GM23338 (cell line): ENCODE data around the gene HRH3. TPM values are rescaled to one million over a fixed set of nuclear protein-coding genes. Genes with fewer than 3 reads are reported as not detected.

Experiments used
- ATAC-seq: fragments of 200-7000 bp; cut with Tn5 transposase; 3 replicates; pipeline ENCODE4 v1.9.1; 2020
- DNase-seq: peaks from one replicate; pipeline ENCODE4 v3.0.0-alpha.2; 2015; ENCODE audit warnings: low spot score
- H2AFZ ChIP-seq: fragments of 200-600 bp; sonication (generic); 2 replicates; pipeline ENCODE4 v1.8.0; 2016; ENCODE audit warnings: antibody characterized with exemption, mild to moderate bottlenecking, moderate library complexity
- H3F3A ChIP-seq: fragments of 200-600 bp; sonication (generic); replicated peaks from 2 replicates; pipeline ENCODE4 v1.8.0; 2017; ENCODE audit warnings: antibody characterized with exemption, mixed run types, low read depth
- H3K27ac ChIP-seq: fragments of 200-600 bp; sonication (generic); 2 replicates; pipeline ENCODE4 v1.6.1; 2016; ENCODE audit warnings: low read depth
- H3K27me3 ChIP-seq: fragments of 200-600 bp; sonication (generic); 2 replicates; pipeline ENCODE4 v1.8.0; 2016; ENCODE audit warnings: mild to moderate bottlenecking, mixed run types, moderate library complexity; ENCODE audit not compliant: insufficient read depth
- H3K36me3 ChIP-seq: fragments of 200-600 bp; sonication (generic); 2 replicates; pipeline ENCODE4 v1.8.0; 2016; ENCODE audit warnings: mild to moderate bottlenecking; ENCODE audit not compliant: insufficient read depth
- H3K4me1 ChIP-seq: fragments of 200-600 bp; sonication (generic); 2 replicates; pipeline ENCODE4 v1.8.0; 2016; ENCODE audit warnings: mild to moderate bottlenecking, moderate library complexity; ENCODE audit not compliant: insufficient read depth
- H3K4me2 ChIP-seq: fragments of 200-600 bp; sonication (generic); 2 replicates; pipeline ENCODE4 v1.7.1; 2017; ENCODE audit warnings: mixed run types
- H3K4me3 ChIP-seq: fragments of 200-600 bp; sonication (generic); 2 replicates; pipeline ENCODE4 v1.6.1; 2016; ENCODE audit warnings: mixed run types
- H3K79me2 ChIP-seq: fragments of 200-600 bp; sonication (generic); replicated peaks from 2 replicates; pipeline ENCODE4 v1.8.0; 2017; ENCODE audit warnings: mild to moderate bottlenecking; ENCODE audit not compliant: insufficient read depth
- H3K9me2 ChIP-seq: fragments of 200-600 bp; sonication (generic); 2 replicates; pipeline ENCODE4 v1.8.0; 2017; ENCODE audit not compliant: insufficient read depth
- H4K20me1 ChIP-seq: fragments of 200-600 bp; sonication (generic); replicated peaks from 2 replicates; pipeline ENCODE4 v1.8.0; 2017; ENCODE audit warnings: mild to moderate bottlenecking; ENCODE audit not compliant: insufficient read depth
- H3K27ac Mint-ChIP-seq: 2 replicates; pipeline ENCODE4 v1.8.0; 2020; ENCODE audit warnings: inconsistent platforms, mild to moderate bottlenecking, moderate library complexity, mixed read lengths
- H3K27me3 Mint-ChIP-seq: 3 replicates; pipeline ENCODE4 v1.8.0; 2022; ENCODE audit warnings: low read depth, mild to moderate bottlenecking, moderate library complexity, mixed read lengths, inconsistent platforms; ENCODE audit not compliant: insufficient read depth, poor library complexity
- H3K36me3 Mint-ChIP-seq: 3 replicates; pipeline ENCODE4 v1.8.0; 2021; ENCODE audit warnings: low read depth, mild to moderate bottlenecking, inconsistent platforms, moderate library complexity, mixed read lengths
- H3K4me1 Mint-ChIP-seq: 3 replicates; pipeline ENCODE4 v1.8.0; 2020; ENCODE audit warnings: mild to moderate bottlenecking, inconsistent platforms, mixed read lengths
- H3K4me3 Mint-ChIP-seq: 3 replicates; pipeline ENCODE4 v1.8.0; 2021; ENCODE audit warnings: moderate library complexity, mild to moderate bottlenecking, inconsistent platforms, mixed read lengths
- H3K9me3 Mint-ChIP-seq: 3 replicates; pipeline ENCODE4 v1.8.0; 2020; ENCODE audit warnings: moderate library complexity, mild to moderate bottlenecking, inconsistent platforms, mixed read lengths
- CREB1 ChIP-seq: fragments of 250-450 bp; sonication (Bioruptor Pico); IDR thresholded peaks from 2 replicates; pipeline ENCODE4 v1.5.0; 2020; ENCODE audit warnings: low read depth, mild to moderate bottlenecking, moderate library complexity
- EZH2phosphoT487 ChIP-seq: fragments of 200-600 bp; sonication (generic); IDR thresholded peaks from one replicate; pipeline ENCODE4 v1.8.1; 2018; ENCODE audit warnings: antibody characterized with exemption; ENCODE audit not compliant: unreplicated experiment
- JUNB ChIP-seq: IDR thresholded peaks from one replicate; pipeline ENCODE4 v1.6.1; 2016; ENCODE audit warnings: antibody characterized with exemption; ENCODE audit not compliant: unreplicated experiment
- NANOG ChIP-seq: IDR thresholded peaks from 2 replicates; pipeline ENCODE4 v1.6.1; 2016; ENCODE audit warnings: antibody characterized with exemption, borderline replicate concordance
- ZNF114 ChIP-seq: fragments of 250-450 bp; sonication (Bioruptor Pico); IDR thresholded peaks from 2 replicates; pipeline ENCODE4 v1.5.0; 2020; ENCODE audit warnings: mild to moderate bottlenecking, moderate library complexity
- ZNF331 ChIP-seq: fragments of 250-450 bp; sonication (Bioruptor Pico); IDR thresholded peaks from 2 replicates; pipeline ENCODE4 v1.5.0; 2020; ENCODE audit warnings: low read depth, mild to moderate bottlenecking, moderate library complexity
- polyA plus RNA-seq: library from polyadenylated mRNA; unstranded; fragments of >200 nt; fragmentation: Nextera tagmentation; extraction: Ambion mirVana; gene quantifications from 2 replicates; pipeline ENCODE4 v1.2.1, GENCODE V29; 2016
- total RNA-seq: library from RNA; depleted of rRNA; stranded (reverse); fragments of >200 nt; shearing (Covaris generic); gene quantifications from 2 replicates; pipeline ENCODE4 v1.2.3, GENCODE V29; 2014
- TF ChIP-seq, protein P1 (sequence below): IDR thresholded peaks from 2 replicates; pipeline ENCODE4 v1.6.1; 2016; ENCODE audit warnings: antibody characterized with exemption
- TF ChIP-seq, protein P2 (sequence below): IDR thresholded peaks from one replicate; pipeline ENCODE4 v1.6.1; 2018; ENCODE audit warnings: antibody characterized with exemption; ENCODE audit not compliant: unreplicated experiment
- TF ChIP-seq, protein P3 (sequence below): fragments of 250-450 bp; sonication (Bioruptor Pico); IDR thresholded peaks from 2 replicates; pipeline ENCODE4 v1.5.0; 2020; ENCODE audit warnings: mild to moderate bottlenecking, moderate library complexity

The HRH3 gene
- total and polyA plus RNA-seq, 2 experiments from 2014 or later: 1.5 to 5.2 TPM

DNA sequence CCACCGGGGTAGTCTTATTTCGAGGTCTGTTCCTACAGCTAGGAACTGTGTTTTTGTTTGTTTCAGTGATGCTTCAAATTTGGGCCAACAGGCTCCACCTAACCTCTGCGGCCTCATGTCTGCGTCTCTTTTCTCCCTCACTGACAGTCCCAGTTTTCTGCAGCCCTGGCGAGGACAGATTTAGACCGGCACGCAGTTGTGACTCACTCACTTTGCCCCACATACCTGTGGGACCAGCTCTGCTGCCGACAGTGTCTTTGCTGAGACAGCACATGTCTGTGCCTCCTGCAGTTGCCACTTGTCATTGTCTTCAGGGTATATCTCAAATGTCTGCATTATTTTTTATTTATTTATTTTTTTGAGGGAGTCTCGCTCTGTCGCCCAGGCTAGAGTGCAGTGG is 47.5 kb upstream of the HRH3 start:
- peaks cover 50% of the 10 kb centered on the region for H3K36me3 Mint-ChIP-seq
- H3K4me3 Mint-ChIP-seq: no peak overlapping the region
- Histone ChIP-seq H2AFZ (no peak overlapping the region), H3F3A (no peaks in the 10 kb centered on the region), H3K79me2 (no peaks in the 10 kb centered on the region), H3K4me2 (no peak overlapping the region), H3K27me3 (no peaks in the 10 kb centered on the region), H3K9me2 (no peaks in the 10 kb centered on the region), H3K27ac (no peak overlapping the region), H3K4me1 (no peaks in the 10 kb centered on the region), H4K20me1 (no peaks in the 10 kb centered on the region; the same call in 1 of the 2 replicates), H3K36me3 (peaks cover 16% of the 10 kb centered on the region), H3K4me3 (no peak overlapping the region)
- peaks cover 2% of the 10 kb centered on the region for H3K27me3 Mint-ChIP-seq
- DNase-seq (no peak), ATAC-seq (no peak)
- H3K9me3 Mint-ChIP-seq: peaks cover 13% of the 10 kb centered on the region; the same call in 2 of the 3 replicates
- peaks cover 3% of the 10 kb centered on the region; the same call in 1 of the 3 replicates for H3K4me1 Mint-ChIP-seq
- H3K27ac Mint-ChIP-seq: no peak overlapping the region
- TF ChIP-seq NANOG: no peak
- TF ChIP-seq ZNF114 (CRISPR knock-in tag): no peak
- TF ChIP-seq EZH2phosphoT487: no peak
- TF ChIP-seq, protein P1, sequence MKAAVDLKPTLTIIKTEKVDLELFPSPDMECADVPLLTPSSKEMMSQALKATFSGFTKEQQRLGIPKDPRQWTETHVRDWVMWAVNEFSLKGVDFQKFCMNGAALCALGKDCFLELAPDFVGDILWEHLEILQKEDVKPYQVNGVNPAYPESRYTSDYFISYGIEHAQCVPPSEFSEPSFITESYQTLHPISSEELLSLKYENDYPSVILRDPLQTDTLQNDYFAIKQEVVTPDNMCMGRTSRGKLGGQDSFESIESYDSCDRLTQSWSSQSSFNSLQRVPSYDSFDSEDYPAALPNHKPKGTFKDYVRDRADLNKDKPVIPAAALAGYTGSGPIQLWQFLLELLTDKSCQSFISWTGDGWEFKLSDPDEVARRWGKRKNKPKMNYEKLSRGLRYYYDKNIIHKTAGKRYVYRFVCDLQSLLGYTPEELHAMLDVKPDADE: no peak
- no peak for TF ChIP-seq JUNB
- TF ChIP-seq CREB1 (CRISPR knock-in tag): no peak
- TF ChIP-seq, protein P2, sequence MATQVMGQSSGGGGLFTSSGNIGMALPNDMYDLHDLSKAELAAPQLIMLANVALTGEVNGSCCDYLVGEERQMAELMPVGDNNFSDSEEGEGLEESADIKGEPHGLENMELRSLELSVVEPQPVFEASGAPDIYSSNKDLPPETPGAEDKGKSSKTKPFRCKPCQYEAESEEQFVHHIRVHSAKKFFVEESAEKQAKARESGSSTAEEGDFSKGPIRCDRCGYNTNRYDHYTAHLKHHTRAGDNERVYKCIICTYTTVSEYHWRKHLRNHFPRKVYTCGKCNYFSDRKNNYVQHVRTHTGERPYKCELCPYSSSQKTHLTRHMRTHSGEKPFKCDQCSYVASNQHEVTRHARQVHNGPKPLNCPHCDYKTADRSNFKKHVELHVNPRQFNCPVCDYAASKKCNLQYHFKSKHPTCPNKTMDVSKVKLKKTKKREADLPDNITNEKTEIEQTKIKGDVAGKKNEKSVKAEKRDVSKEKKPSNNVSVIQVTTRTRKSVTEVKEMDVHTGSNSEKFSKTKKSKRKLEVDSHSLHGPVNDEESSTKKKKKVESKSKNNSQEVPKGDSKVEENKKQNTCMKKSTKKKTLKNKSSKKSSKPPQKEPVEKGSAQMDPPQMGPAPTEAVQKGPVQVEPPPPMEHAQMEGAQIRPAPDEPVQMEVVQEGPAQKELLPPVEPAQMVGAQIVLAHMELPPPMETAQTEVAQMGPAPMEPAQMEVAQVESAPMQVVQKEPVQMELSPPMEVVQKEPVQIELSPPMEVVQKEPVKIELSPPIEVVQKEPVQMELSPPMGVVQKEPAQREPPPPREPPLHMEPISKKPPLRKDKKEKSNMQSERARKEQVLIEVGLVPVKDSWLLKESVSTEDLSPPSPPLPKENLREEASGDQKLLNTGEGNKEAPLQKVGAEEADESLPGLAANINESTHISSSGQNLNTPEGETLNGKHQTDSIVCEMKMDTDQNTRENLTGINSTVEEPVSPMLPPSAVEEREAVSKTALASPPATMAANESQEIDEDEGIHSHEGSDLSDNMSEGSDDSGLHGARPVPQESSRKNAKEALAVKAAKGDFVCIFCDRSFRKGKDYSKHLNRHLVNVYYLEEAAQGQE: no peak
- TF ChIP-seq ZNF331: no peak
- TF ChIP-seq, protein P3, sequence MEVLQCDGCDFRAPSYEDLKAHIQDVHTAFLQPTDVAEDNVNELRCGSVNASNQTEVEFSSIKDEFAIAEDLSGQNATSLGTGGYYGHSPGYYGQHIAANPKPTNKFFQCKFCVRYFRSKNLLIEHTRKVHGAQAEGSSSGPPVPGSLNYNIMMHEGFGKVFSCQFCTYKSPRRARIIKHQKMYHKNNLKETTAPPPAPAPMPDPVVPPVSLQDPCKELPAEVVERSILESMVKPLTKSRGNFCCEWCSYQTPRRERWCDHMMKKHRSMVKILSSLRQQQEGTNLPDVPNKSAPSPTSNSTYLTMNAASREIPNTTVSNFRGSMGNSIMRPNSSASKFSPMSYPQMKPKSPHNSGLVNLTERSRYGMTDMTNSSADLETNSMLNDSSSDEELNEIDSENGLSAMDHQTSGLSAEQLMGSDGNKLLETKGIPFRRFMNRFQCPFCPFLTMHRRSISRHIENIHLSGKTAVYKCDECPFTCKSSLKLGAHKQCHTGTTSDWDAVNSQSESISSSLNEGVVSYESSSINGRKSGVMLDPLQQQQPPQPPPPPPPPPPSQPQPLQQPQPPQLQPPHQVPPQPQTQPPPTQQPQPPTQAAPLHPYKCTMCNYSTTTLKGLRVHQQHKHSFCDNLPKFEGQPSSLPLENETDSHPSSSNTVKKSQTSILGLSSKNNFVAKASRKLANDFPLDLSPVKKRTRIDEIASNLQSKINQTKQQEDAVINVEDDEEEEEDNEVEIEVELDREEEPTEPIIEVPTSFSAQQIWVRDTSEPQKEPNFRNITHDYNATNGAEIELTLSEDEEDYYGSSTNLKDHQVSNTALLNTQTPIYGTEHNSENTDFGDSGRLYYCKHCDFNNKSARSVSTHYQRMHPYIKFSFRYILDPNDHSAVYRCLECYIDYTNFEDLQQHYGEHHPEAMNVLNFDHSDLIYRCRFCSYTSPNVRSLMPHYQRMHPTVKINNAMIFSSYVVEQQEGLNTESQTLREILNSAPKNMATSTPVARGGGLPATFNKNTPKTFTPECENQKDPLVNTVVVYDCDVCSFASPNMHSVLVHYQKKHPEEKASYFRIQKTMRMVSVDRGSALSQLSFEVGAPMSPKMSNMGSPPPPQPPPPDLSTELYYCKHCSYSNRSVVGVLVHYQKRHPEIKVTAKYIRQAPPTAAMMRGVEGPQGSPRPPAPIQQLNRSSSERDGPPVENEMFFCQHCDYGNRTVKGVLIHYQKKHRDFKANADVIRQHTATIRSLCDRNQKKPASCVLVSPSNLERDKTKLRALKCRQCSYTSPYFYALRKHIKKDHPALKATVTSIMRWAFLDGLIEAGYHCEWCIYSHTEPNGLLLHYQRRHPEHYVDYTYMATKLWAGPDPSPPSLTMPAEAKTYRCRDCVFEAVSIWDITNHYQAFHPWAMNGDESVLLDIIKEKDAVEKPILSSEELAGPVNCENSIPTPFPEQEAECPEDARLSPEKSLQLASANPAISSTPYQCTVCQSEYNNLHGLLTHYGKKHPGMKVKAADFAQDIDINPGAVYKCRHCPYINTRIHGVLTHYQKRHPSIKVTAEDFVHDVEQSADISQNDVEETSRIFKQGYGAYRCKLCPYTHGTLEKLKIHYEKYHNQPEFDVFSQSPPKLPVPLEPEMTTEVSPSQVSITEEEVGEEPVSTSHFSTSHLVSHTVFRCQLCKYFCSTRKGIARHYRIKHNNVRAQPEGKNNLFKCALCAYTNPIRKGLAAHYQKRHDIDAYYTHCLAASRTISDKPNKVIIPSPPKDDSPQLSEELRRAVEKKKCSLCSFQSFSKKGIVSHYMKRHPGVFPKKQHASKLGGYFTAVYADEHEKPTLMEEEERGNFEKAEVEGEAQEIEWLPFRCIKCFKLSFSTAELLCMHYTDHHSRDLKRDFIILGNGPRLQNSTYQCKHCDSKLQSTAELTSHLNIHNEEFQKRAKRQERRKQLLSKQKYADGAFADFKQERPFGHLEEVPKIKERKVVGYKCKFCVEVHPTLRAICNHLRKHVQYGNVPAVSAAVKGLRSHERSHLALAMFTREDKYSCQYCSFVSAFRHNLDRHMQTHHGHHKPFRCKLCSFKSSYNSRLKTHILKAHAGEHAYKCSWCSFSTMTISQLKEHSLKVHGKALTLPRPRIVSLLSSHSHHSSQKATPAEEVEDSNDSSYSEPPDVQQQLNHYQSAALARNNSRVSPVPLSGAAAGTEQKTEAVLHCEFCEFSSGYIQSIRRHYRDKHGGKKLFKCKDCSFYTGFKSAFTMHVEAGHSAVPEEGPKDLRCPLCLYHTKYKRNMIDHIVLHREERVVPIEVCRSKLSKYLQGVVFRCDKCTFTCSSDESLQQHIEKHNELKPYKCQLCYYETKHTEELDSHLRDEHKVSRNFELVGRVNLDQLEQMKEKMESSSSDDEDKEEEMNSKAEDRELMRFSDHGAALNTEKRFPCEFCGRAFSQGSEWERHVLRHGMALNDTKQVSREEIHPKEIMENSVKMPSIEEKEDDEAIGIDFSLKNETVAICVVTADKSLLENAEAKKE (CRISPR knock-in tag): no peak
